Endodermal cell (in vitro differentiated cells): ENCODE results near the gene WASHC3. TPM values are rescaled to one million over a fixed set of nuclear protein-coding genes. Genes with fewer than 3 reads are reported as not detected.

Experiments used
- DNase-seq: peaks from one replicate; pipeline ENCODE4 v3.0.0-alpha.2; 2017
- H3K27ac ChIP-seq: 2 replicates; pipeline ENCODE4 v1.5.1; 2013; ENCODE audit warnings: mild to moderate bottlenecking, low read depth, low read length, moderate library complexity
- H3K27me3 ChIP-seq: 2 replicates; pipeline ENCODE4 v1.6.1; 2013; ENCODE audit warnings: mild to moderate bottlenecking, low read length, moderate library complexity; ENCODE audit not compliant: insufficient read depth, control insufficient read depth, poor library complexity, severe bottlenecking
- H3K36me3 ChIP-seq: 2 replicates; pipeline ENCODE4 v1.7.0; 2013; ENCODE audit warnings: mild to moderate bottlenecking, low read length, moderate library complexity; ENCODE audit not compliant: control insufficient read depth, insufficient read depth
- H3K4me1 ChIP-seq: one replicate; pipeline ENCODE4 v1.7.0; 2013; ENCODE audit warnings: low read length; ENCODE audit not compliant: control insufficient read depth, insufficient read depth
- H3K4me3 ChIP-seq: 2 replicates; pipeline ENCODE4 v1.5.1; 2013; ENCODE audit warnings: mild to moderate bottlenecking, low read length, moderate library complexity
- H3K9ac ChIP-seq: 2 replicates; pipeline ENCODE4 v1.6.1; 2013; ENCODE audit warnings: mild to moderate bottlenecking, low read length, moderate library complexity; ENCODE audit not compliant: poor library complexity, severe bottlenecking; ENCODE audit errors: extremely low read depth
- H3K9me3 ChIP-seq: 2 replicates; pipeline ENCODE4 v1.6.1; 2013; ENCODE audit warnings: mild to moderate bottlenecking, low read length, moderate library complexity; ENCODE audit not compliant: control insufficient read depth
- H3K27ac Mint-ChIP-seq: 2 replicates; pipeline ENCODE4 v1.8.0; 2020; ENCODE audit warnings: mixed read lengths
- H3K27me3 Mint-ChIP-seq: 2 replicates; pipeline ENCODE4 v1.8.0; 2021; ENCODE audit warnings: mild to moderate bottlenecking, mixed read lengths; ENCODE audit not compliant: insufficient read depth
- H3K36me3 Mint-ChIP-seq: 2 replicates; pipeline ENCODE4 v1.8.0; 2020; ENCODE audit warnings: low read depth, mixed read lengths
- H3K4me1 Mint-ChIP-seq: 2 replicates; pipeline ENCODE4 v1.8.0; 2020; ENCODE audit warnings: mixed read lengths
- H3K4me3 Mint-ChIP-seq: 2 replicates; pipeline ENCODE4 v1.8.0; 2020; ENCODE audit warnings: mild to moderate bottlenecking, moderate library complexity, mixed read lengths
- H3K9me3 Mint-ChIP-seq: 2 replicates; pipeline ENCODE4 v1.8.0; 2020; ENCODE audit warnings: mild to moderate bottlenecking, mixed read lengths
- WGBS, 2 experiments: methylation state at CpG; one replicate each; pipeline versions ENCODE4 v1.1.5 to v1.1.7; 2013; ENCODE audit warnings: missing lambda C conversion rate in 2 of 2, mixed read lengths in 1 of 2; ENCODE audit not compliant: insufficient coverage in 1 of 2, insufficient read length in 1 of 2; 5-methylcytosine and 5-hydroxymethylcytosine counted together
- total RNA-seq, 2 donors: library from RNA; stranded (reverse); fragmentation: NEBNext Ultra II Directional in 1 of 2; extraction: Animal tissue kit (Norgen Biotek cat#: 25700) in 1 of 2; gene quantifications; 2 replicates in 1 of 2; 3 replicates in 1 of 2; pipeline ENCODE4 v1.2.1, GENCODE V29; 2021
- TF ChIP-seq, protein P1 (sequence below): fragments of 200-600 bp; sonication (generic); conservative IDR thresholded peaks from 2 replicates; pipeline ENCODE4 v1.5.0; 2021; ENCODE audit warnings: antibody characterized with exemption, mild to moderate bottlenecking

The WASHC3 gene
- total RNA-seq, 2 donors from 2014 or later = 18.4 to 18.8 TPM

DNA sequence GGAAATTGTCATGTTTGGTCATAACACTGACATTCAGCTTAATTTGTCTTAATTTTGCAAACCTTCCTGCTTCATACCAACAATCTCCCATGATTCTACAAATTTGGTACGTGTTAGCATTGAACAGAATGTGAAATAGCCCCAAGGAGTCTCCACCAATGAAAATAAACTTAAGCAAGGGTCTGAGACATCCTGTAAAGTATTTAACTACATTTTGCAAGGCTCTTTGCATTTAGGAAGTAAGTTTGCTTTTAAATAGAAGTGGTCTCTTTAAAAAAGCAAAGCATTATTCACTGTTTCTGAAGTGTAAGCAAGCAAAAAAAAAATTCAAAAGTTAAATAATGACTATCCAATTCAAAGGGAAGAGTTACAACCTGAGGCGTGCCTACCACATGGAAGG is 79.9 kb downstream of the WASHC3 start:
- no peaks in the 10 kb centered on the region for H3K4me1 ChIP-seq
- TF ChIP-seq, protein P1, sequence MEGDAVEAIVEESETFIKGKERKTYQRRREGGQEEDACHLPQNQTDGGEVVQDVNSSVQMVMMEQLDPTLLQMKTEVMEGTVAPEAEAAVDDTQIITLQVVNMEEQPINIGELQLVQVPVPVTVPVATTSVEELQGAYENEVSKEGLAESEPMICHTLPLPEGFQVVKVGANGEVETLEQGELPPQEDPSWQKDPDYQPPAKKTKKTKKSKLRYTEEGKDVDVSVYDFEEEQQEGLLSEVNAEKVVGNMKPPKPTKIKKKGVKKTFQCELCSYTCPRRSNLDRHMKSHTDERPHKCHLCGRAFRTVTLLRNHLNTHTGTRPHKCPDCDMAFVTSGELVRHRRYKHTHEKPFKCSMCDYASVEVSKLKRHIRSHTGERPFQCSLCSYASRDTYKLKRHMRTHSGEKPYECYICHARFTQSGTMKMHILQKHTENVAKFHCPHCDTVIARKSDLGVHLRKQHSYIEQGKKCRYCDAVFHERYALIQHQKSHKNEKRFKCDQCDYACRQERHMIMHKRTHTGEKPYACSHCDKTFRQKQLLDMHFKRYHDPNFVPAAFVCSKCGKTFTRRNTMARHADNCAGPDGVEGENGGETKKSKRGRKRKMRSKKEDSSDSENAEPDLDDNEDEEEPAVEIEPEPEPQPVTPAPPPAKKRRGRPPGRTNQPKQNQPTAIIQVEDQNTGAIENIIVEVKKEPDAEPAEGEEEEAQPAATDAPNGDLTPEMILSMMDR = no peak
- H3K4me3 ChIP-seq = no peak overlapping the region
- H3K9me3 ChIP-seq = no peaks in the 10 kb centered on the region
- Mint-ChIP-seq H3K9me3 (no peaks in the 10 kb centered on the region), H3K27me3 (no peaks in the 10 kb centered on the region), H3K4me3 (no peak overlapping the region), H3K27ac (no peak overlapping the region), H3K36me3 (no peaks in the 10 kb centered on the region), H3K4me1 (no peaks in the 10 kb centered on the region)
- no peaks in the 10 kb centered on the region for H3K36me3 ChIP-seq
- no peaks in the 10 kb centered on the region for H3K27me3 ChIP-seq
- no peak overlapping the region for H3K27ac ChIP-seq
- H3K9ac ChIP-seq = no peak overlapping the region
- no peak for DNase-seq
- 71 to 79% methylated on average over 2 of the region's 2 CpGs for WGBS, 2 experiments

DNA sequence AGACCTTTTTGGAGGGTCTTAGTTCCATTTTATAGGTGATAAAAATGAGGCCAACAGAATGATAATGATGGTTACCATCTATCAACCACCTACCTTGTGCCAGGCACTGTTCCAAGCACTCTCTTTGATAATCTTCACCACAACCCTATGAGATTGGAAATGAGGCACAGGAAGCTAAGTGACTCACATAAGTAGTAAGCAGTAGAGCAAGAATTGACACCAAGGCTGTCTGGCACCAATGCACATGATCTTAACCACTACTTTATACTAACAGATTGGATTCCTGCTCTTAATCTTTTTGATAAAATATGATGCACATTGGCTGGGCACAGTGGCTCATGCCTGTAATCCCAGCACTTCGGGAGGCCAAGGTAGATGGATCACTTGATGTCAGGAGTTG is 93.0 kb downstream of the WASHC3 start:
- Histone ChIP-seq H3K27ac (no peak overlapping the region), H3K4me1 (no peaks in the 10 kb centered on the region), H3K27me3 (no peaks in the 10 kb centered on the region), H3K36me3 (no peaks in the 10 kb centered on the region), H3K4me3 (no peak overlapping the region), H3K9ac (no peak overlapping the region), H3K9me3 (no peaks in the 10 kb centered on the region)
- H3K36me3 Mint-ChIP-seq = no peaks in the 10 kb centered on the region
- H3K27me3 Mint-ChIP-seq = no peaks in the 10 kb centered on the region
- no peak for DNase-seq
- H3K27ac Mint-ChIP-seq = no peak overlapping the region
- H3K9me3 Mint-ChIP-seq = no peaks in the 10 kb centered on the region
- H3K4me3 Mint-ChIP-seq = no peak overlapping the region
- H3K4me1 Mint-ChIP-seq = no peaks in the 10 kb centered on the region
- TF ChIP-seq, protein P1 = no peak
- 92% methylated on average over 1 of the region's 1 CpG; no CpG with 5 or more reads in 1 of the 2 experiments for WGBS, 2 experiments

DNA sequence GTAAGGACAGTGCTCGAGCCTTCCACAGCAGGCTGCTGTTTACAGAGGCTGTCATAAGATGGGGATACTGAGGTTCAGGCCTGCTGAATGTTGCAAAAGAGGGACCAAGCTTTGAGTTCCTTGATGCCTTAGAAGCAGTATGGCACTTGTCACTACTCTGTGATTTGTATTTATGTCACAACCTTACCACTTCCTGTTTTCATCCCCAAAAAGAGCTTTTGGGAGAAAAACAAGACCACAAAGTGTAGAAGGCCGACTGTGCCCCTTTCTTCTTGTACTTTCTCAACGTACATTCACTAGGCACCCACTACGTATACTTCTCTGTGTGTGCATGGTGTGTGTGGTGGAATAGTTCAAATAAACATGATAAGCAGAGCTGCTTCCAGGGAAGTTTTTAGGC is 94.3 kb downstream of the WASHC3 start:
- H3K27me3 Mint-ChIP-seq = no peaks in the 10 kb centered on the region
- DNase-seq = no peak
- no peaks in the 10 kb centered on the region for H3K36me3 Mint-ChIP-seq
- no peak overlapping the region for H3K4me3 ChIP-seq
- no peak overlapping the region for H3K27ac Mint-ChIP-seq
- TF ChIP-seq, protein P1 = no peak
- H3K4me1 ChIP-seq = no peaks in the 10 kb centered on the region
- H3K27ac ChIP-seq = no peak overlapping the region
- WGBS, 2 experiments = 90 to 100% methylated on average over 2 to 4 of the region's 4 CpGs
- no peaks in the 10 kb centered on the region for H3K36me3 ChIP-seq
- H3K27me3 ChIP-seq = no peaks in the 10 kb centered on the region
- H3K4me1 Mint-ChIP-seq = no peaks in the 10 kb centered on the region
- H3K4me3 Mint-ChIP-seq = no peak overlapping the region
- no peaks in the 10 kb centered on the region for H3K9me3 ChIP-seq
- no peaks in the 10 kb centered on the region for H3K9me3 Mint-ChIP-seq
- no peak overlapping the region for H3K9ac ChIP-seq
